Measurements from ENCODE around the gene STX2.
"Not testable (repeated sequence)": the region's sequence is repeated elsewhere in the genome, so short reads cannot be mapped to it uniquely, and the experiment has no call there.

Gene STX2

DNA sequence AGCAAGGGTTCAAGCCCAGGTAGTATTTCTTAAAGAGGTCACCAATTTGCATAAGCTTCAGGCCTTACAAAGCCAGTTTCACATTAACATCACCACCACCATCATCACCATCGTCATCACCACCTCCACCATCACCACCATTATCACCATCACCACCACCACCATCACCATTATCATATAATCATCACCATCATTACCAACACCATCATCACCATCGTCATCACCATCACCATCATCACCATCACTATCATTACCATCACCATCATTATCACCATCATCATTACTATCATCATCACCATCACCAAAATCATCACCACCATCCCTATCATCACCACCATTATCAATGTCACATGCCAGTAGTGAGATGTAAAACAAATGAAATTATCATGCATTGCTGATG lies 72.6 kb downstream of the STX2 start:
- DNase-seq (ENCODE audit: low read depth in 2 of 2) = no peak

DNA sequence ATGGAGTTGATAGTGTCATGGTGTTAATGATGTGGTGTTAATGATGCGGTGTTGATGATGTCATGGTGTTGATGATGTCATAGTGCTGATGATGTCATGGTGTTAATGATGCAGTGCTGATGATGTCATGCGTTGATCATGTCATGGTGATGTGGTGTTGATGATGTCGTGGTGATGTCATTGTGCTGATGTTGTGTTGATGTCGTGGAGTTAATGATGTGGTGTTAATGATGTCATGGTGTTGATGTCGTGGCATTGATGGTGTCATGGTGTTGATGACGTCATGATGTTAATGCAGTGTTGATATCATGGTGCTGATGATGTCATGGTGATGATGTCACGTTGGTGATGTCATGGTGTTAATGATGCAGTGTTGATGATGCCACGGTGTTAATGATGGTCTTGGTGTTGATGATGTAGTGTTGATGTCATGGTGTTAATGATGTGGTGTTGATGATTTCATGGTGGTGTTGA lies 73.8 kb downstream of the STX2 start:
- DNase-seq (ENCODE audit: low read depth in 2 of 2) = no peak

DNA sequence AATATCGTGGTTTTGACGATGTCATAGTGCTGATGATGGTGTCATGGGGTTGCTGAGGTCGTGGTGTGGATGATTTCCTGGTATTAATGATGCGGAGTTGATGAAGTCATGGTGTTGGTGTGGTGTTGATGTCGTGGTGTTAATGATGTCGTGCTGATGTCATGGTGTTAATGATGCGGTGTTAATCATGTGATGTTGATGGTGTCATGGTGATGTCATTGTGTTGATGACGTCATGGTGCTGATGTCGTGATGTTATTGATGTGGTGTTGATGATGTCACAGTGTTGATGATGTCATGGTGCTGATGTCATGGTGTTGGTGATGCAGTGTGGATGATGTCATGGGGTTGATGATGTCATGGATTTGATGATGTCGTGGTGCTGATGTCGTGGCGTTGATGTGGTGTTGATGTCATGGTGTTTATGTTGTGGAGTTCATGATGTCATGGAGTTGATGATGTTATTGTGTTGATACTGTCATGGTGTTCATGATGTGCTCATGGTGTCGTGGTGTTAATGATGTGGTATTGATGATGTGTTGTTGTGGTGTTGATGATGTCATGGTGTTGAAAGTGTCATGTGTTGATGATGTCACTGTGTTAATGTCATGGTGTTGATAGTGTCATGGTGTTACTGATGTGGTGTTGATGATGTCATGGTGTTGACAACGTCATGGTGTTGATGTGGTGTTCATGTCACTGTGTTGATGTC lies 74.4 kb downstream of the STX2 start:
- no peak for DNase-seq (ENCODE audit: low read depth in 2 of 2)

GRCh38 chr12:130764073-130764472 lies 75.0 kb downstream of the STX2 start:
- DNase-seq (ENCODE audit: low read depth in 2 of 2) = no peak

DNA sequence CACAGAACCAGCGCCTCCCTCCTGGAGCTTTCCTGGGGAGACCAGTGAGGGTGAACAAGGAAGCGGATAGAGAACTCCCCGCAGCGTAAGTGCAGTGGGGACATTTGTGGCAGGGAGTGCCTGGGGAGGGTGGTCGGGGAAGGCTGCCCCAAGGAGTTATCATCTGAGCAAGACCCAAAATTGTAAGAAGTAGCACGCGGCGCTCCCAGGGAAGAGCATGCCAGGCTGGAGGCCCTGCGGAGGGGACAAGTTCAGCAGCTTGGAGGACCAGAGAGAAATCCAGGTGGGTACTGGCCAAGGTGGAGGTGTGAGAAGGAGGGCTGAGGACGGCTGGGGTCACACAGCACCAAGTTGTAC lies 76.8 kb downstream of the STX2 start:
- no peak for DNase-seq (ENCODE audit: low read depth in 2 of 2)

GRCh38 chr12:130761537-130762318 lies 77.3 kb downstream of the STX2 start:
- DNase-seq (ENCODE audit: low read depth in 2 of 2) = peak; percentile 36 to 48

DNA sequence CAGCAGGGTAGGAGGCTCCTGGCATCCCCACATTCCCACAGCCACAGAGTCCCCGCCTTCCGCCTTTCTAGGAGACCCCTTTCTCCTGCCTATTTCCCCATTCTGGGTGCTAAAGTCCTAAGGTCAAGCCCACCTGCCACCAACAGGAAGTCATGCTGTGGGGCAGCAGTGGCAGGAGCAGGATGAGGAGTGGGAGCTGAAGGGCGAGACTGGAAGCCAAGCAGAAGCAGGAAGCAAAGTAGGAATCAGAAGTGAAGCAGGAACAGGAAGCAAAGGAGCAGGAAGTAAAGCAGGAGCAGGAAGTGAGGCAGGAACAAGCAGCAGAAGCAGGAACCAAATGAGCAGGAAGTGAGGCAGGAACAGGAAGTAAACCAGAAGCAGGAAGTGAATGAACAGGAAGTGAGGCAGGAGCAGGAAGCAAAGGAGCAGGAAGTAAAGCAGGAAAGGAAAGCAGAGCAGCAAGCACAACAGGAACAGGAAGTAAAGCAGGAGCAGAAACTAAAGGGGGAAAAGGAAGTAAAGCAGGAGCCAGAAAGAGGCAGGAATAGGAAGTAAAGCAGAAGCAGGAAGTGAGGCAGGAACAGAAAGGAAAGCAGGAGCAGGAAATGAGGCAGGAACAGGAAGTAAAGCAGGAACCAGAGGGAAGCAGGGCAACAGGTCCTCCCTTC lies 84.7 kb downstream of the STX2 start:
- DNase-seq (ENCODE audit: low read depth in 2 of 2) = no peak

GRCh38 chr12:130752692-130753230 lies 86.3 kb downstream of the STX2 start:
- DNase-seq (ENCODE audit: low read depth in 2 of 2) = no peak

- not testable (repeated sequence) for DNase-seq (ENCODE audit: low read depth in 2 of 2)
Measured at GRCh38 chr12:130752037-130752436, 87.0 kb downstream of the STX2 start.

- no peak for DNase-seq (ENCODE audit: low read depth in 2 of 2)
Measured at GRCh38 chr12:130748786-130749185, 90.3 kb downstream of the STX2 start.

GRCh38 chr12:130747867-130748740 lies 90.9 kb downstream of the STX2 start:
- peak; percentile 52 to 67 for DNase-seq (ENCODE audit: low read depth in 2 of 2)

GRCh38 chr12:130746546-130746945 lies 92.5 kb downstream of the STX2 start:
- DNase-seq (ENCODE audit: low read depth in 2 of 2) = no peak

GRCh38 chr12:130745921-130746320 lies 93.1 kb downstream of the STX2 start:
- no peak for DNase-seq (ENCODE audit: low read depth in 2 of 2)

GRCh38 chr12:130744274-130744673 lies 94.8 kb downstream of the STX2 start:
- no peak for DNase-seq (ENCODE audit: low read depth in 2 of 2)

- DNase-seq (ENCODE audit: low read depth in 2 of 2) = no peak
Measured at GRCh38 chr12:130743606-130744005, 95.4 kb downstream of the STX2 start.

- DNase-seq (ENCODE audit: low read depth in 2 of 2) = no peak
Measured at GRCh38 chr12:130743176-130743575, 95.9 kb downstream of the STX2 start.

- DNase-seq (ENCODE audit: low read depth in 2 of 2) = no peak
Measured at GRCh38 chr12:130742716-130743115, 96.3 kb downstream of the STX2 start.

GRCh38 chr12:130742112-130742511 lies 96.9 kb downstream of the STX2 start:
- DNase-seq (ENCODE audit: low read depth in 2 of 2) = no peak
